Mesenchymal stem cell (in vitro differentiated cells and primary cell): ENCODE data around the gene CA10.

Experiments
- DNase-seq: peaks from one replicate; pipeline ENCODE4 v3.0.0-alpha.2; 2013
- H2AFZ ChIP-seq: one replicate; pipeline ENCODE4 v1.6.1; 2013; ENCODE audit warnings: low read depth, mild to moderate bottlenecking, control low read depth, inconsistent platforms, low read length, moderate library complexity
- H2AK5ac ChIP-seq: 2 replicates; pipeline ENCODE4 v1.6.1; 2013; ENCODE audit warnings: low read length, moderate library complexity, mild to moderate bottlenecking, inconsistent platforms; ENCODE audit not compliant: severe bottlenecking
- H2BK120ac ChIP-seq: one replicate; pipeline ENCODE4 v1.6.1; 2013; ENCODE audit warnings: low read depth, mild to moderate bottlenecking, inconsistent platforms, low read length, moderate library complexity
- H2BK12ac ChIP-seq, 2 experiments: one replicate each; pipeline ENCODE4 v1.6.1; 2013; ENCODE audit warnings: inconsistent platforms in 2 of 2, low read length in 2 of 2, mild to moderate bottlenecking in 2 of 2, moderate library complexity in 2 of 2, control low read depth in 1 of 2
- H2BK15ac ChIP-seq: one replicate; pipeline ENCODE4 v1.6.1; 2013; ENCODE audit warnings: mild to moderate bottlenecking, low read depth, inconsistent platforms; ENCODE audit not compliant: poor library complexity, severe bottlenecking
- H2BK5ac ChIP-seq: 2 replicates; pipeline ENCODE4 v1.6.1; 2013; ENCODE audit warnings: low read depth, mild to moderate bottlenecking, low read length, control low read depth, inconsistent platforms; ENCODE audit not compliant: poor library complexity, severe bottlenecking
- H3K14ac ChIP-seq, 2 experiments: one replicate each; pipeline ENCODE4 v1.6.1; 2013; ENCODE audit warnings: inconsistent platforms in 2 of 2, low read length in 2 of 2, control low read depth in 1 of 2, mild to moderate bottlenecking in 1 of 2, moderate library complexity in 1 of 2
- H3K18ac ChIP-seq, 2 experiments: one replicate each; pipeline ENCODE4 v1.6.1; 2013; ENCODE audit warnings: inconsistent platforms in 2 of 2, low read length in 2 of 2, control low read depth in 1 of 2, low read depth in 1 of 2, mild to moderate bottlenecking in 1 of 2
- H3K23ac ChIP-seq, 2 experiments: one replicate each; pipeline ENCODE4 v1.6.1; 2013; ENCODE audit warnings: inconsistent platforms in 2 of 2, low read length in 2 of 2, mild to moderate bottlenecking in 2 of 2, moderate library complexity in 2 of 2, control low read depth in 1 of 2
- H3K27ac ChIP-seq: 2 replicates; pipeline ENCODE4 v1.5.1; 2013; ENCODE audit warnings: mild to moderate bottlenecking, moderate library complexity, low read length, control low read depth, inconsistent platforms; ENCODE audit not compliant: poor library complexity, severe bottlenecking
- H3K27me3 ChIP-seq, 2 experiments: 2 replicates each; pipeline versions ENCODE4 v1.6.1 to v1.7.0; 2013; ENCODE audit warnings: low read length in 2 of 2, mild to moderate bottlenecking in 2 of 2, moderate library complexity in 2 of 2, control low read depth in 1 of 2, inconsistent platforms in 1 of 2; ENCODE audit not compliant: control insufficient read depth in 1 of 2, insufficient read depth in 1 of 2
- H3K36me3 ChIP-seq, 2 experiments: 2 replicates each; pipeline versions ENCODE4 v1.6.1 to v1.7.0; 2013; ENCODE audit warnings: low read length in 2 of 2, control low read depth in 1 of 2, inconsistent platforms in 1 of 2, low read depth in 1 of 2, mild to moderate bottlenecking in 1 of 2; ENCODE audit not compliant: insufficient read depth in 2 of 2, control insufficient read depth in 1 of 2
- H3K4ac ChIP-seq, 2 experiments: one replicate each; pipeline ENCODE4 v1.6.1; 2013; ENCODE audit warnings: inconsistent platforms in 2 of 2, low read length in 2 of 2, mild to moderate bottlenecking in 2 of 2, moderate library complexity in 2 of 2, control low read depth in 1 of 2, low read depth in 1 of 2
- H3K4me1 ChIP-seq: 2 replicates; pipeline ENCODE4 v1.6.1; 2013; ENCODE audit warnings: low read depth, low read length, control low read depth; ENCODE audit not compliant: control insufficient read depth, insufficient read depth
- H3K4me2 ChIP-seq: 2 replicates; pipeline ENCODE4 v1.6.1; 2013; ENCODE audit warnings: low read length, mild to moderate bottlenecking, inconsistent platforms; ENCODE audit not compliant: poor library complexity, severe bottlenecking
- H3K4me3 ChIP-seq, 2 experiments: 2 replicates each; pipeline versions ENCODE4 v1.5.1 to v1.7.0; 2013; ENCODE audit warnings: low read length in 2 of 2, mild to moderate bottlenecking in 2 of 2, control low read depth in 1 of 2, low read depth in 1 of 2; ENCODE audit not compliant: insufficient read depth in 1 of 2
- H3K79me1 ChIP-seq: replicated peaks from 2 replicates; pipeline ENCODE4 v1.6.1; 2013; ENCODE audit warnings: mild to moderate bottlenecking, control low read depth, low read length, inconsistent platforms; ENCODE audit not compliant: poor library complexity, severe bottlenecking
- H3K9ac ChIP-seq: 2 replicates; pipeline ENCODE4 v1.7.0; 2013; ENCODE audit warnings: mild to moderate bottlenecking, low read length, moderate library complexity
- H3K9me3 ChIP-seq: 2 replicates; pipeline ENCODE4 v1.7.0; 2013; ENCODE audit warnings: mild to moderate bottlenecking, low read length; ENCODE audit not compliant: control insufficient read depth
- H4K8ac ChIP-seq: one replicate; pipeline ENCODE4 v1.6.1; 2013; ENCODE audit warnings: inconsistent platforms, mild to moderate bottlenecking, low read length, moderate library complexity
- H4K91ac ChIP-seq: one replicate; pipeline ENCODE4 v1.6.1; 2013; ENCODE audit warnings: mild to moderate bottlenecking, low read length, inconsistent platforms
- WGBS: methylation state at CpG from one replicate; pipeline ENCODE4 v1.1.7; 2013; ENCODE audit warnings: mixed read lengths; 5-methylcytosine and 5-hydroxymethylcytosine counted together

The CA10 gene

DNA sequence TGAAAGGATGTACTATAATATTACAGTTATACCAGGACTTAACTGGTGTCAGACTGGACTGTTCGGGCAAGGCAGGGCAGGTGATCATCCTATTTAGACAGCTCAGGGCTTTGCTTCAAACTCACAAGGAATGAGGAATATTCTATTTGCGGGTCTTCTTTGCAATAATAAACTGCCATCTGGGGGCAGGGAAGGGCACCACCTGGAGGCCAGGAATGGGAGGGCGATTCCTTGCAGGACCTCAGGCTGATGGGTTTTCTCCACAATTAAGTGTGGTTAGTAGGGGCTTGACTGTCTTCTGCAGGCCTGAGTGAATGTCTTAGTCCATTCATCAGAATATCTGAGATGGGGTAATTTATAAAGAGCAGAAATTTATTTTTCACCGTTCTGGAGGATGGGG lies 424.1 kb downstream of the CA10 start:
- H3K18ac ChIP-seq: no peak overlapping the region
- no peak overlapping the region for H2AK5ac ChIP-seq
- H2BK15ac ChIP-seq: no peak overlapping the region
- H3K27me3 ChIP-seq: no peaks in the 10 kb centered on the region
- no peak overlapping the region for H3K27ac ChIP-seq
- H2AFZ ChIP-seq: no peak overlapping the region
- no peak overlapping the region for H3K4ac ChIP-seq
- H3K4me3 ChIP-seq: no peak overlapping the region
- no peak overlapping the region for H2BK120ac ChIP-seq
- DNase-seq: no peak
- H3K4me2 ChIP-seq: no peak overlapping the region
- no peak overlapping the region for H4K91ac ChIP-seq
- no peak overlapping the region for H4K8ac ChIP-seq
- no peak overlapping the region for H2BK5ac ChIP-seq
- H3K4me1 ChIP-seq: no peaks in the 10 kb centered on the region
- no peak overlapping the region for H3K9ac ChIP-seq
- no peaks in the 10 kb centered on the region for H3K79me1 ChIP-seq
- WGBS: 56% methylated on average over 4 of the region's 4 CpGs
- no peak overlapping the region for H3K23ac ChIP-seq
- no peaks in the 10 kb centered on the region for H3K36me3 ChIP-seq
- peaks cover 3% of the 10 kb centered on the region for H3K9me3 ChIP-seq
- H3K14ac ChIP-seq: no peak overlapping the region
- H2BK12ac ChIP-seq: no peak overlapping the region

DNA sequence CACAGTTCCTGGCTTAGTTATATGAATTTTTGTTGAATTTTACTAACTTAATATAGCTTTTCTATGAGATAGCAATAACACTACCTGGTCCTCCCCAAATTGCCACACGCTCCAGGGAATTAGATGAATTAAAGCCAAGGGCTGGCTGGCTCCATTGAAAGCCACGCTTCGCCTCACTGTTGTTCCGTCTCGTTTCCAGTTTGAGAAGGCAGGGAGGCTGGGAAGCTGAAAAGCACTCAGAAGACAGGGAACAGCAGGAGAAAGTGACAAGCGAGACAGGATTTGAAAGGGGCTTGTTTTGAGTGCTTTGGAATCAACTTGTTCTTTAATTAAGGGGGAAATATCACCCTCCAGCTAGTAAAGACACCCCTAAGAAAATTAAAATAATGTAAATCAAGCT lies 425.3 kb downstream of the CA10 start:
- H3K27me3 ChIP-seq: peaks cover 0 to 2% of the 10 kb centered on the region in 2 experiments
- H2AK5ac ChIP-seq: no peak overlapping the region
- no peak overlapping the region for H2AFZ ChIP-seq
- H3K36me3 ChIP-seq: no peaks in the 10 kb centered on the region
- H3K4me1 ChIP-seq: no peaks in the 10 kb centered on the region
- H4K8ac ChIP-seq: no peak overlapping the region
- no peak overlapping the region for H3K9ac ChIP-seq
- no peak overlapping the region for H3K4me3 ChIP-seq
- no peak overlapping the region for H3K27ac ChIP-seq
- H2BK5ac ChIP-seq: no peak overlapping the region
- H3K14ac ChIP-seq: no peak overlapping the region
- 80% methylated on average over 5 of the region's 6 CpGs for WGBS
- H4K91ac ChIP-seq: no peak overlapping the region
- no peak overlapping the region for H3K18ac ChIP-seq
- H3K4me2 ChIP-seq: no peak overlapping the region
- peaks cover 3% of the 10 kb centered on the region for H3K9me3 ChIP-seq
- H3K4ac ChIP-seq: no peak overlapping the region
- H2BK12ac ChIP-seq: no peak overlapping the region
- H2BK120ac ChIP-seq: no peak overlapping the region
- H3K79me1 ChIP-seq: no peaks in the 10 kb centered on the region
- H2BK15ac ChIP-seq: no peak overlapping the region
- no peak overlapping the region for H3K23ac ChIP-seq
- no peak for DNase-seq

DNA sequence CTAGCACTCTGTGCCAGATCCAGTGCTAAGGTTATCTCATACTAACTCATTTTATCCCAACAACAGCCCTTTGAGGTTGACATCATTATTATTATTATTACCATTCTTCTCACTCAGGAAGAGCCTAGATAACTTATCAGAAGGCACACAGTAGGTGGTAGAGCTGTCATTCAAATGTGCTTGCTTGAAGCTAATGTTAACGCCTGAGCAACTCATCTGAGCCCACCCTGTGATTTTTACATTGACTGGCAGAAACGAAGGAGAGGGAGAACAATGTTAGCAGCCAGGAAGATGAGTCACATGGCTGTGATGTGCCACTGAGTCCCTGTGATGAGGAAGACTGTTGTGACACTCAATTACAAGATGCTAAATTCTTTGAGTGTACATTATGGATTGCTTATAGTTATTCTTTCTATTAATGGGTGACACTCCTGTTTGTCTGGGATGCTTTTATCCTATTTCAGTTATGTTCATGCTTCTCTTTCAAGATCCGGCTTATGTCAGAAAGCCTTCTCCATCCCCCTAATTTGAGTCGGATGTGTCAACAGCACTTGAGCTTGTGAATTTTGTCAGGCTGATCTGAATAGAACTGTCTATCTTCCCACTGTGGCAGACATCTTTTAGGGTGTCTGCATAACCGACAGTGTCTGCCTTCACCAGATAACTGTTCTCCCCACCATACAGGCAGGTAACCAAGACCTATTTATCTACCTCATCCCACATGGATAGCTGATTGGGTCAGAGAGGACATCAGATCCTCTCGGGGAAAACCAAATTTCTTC lies 426.4 kb downstream of the CA10 start:
- no peak overlapping the region for H2AK5ac ChIP-seq
- peaks cover 3% of the 10 kb centered on the region for H3K9me3 ChIP-seq
- H3K4me1 ChIP-seq: no peaks in the 10 kb centered on the region
- H3K4ac ChIP-seq: no peak overlapping the region
- H3K27ac ChIP-seq: no peak overlapping the region
- no peak overlapping the region for H2AFZ ChIP-seq
- no peak for DNase-seq
- no peaks in the 10 kb centered on the region for H3K79me1 ChIP-seq
- no peak overlapping the region for H3K18ac ChIP-seq
- H4K8ac ChIP-seq: no peak overlapping the region
- H3K9ac ChIP-seq: no peak overlapping the region
- H2BK5ac ChIP-seq: no peak overlapping the region
- H2BK12ac ChIP-seq: no peak overlapping the region
- H4K91ac ChIP-seq: no peak overlapping the region
- peaks cover 0 to 3% of the 10 kb centered on the region in 2 experiments for H3K27me3 ChIP-seq
- no peak overlapping the region for H2BK120ac ChIP-seq
- no peak overlapping the region for H3K14ac ChIP-seq
- no peak overlapping the region for H3K4me3 ChIP-seq
- H2BK15ac ChIP-seq: no peak overlapping the region
- no peaks in the 10 kb centered on the region for H3K36me3 ChIP-seq
- 42% methylated on average over 5 of the region's 6 CpGs for WGBS
- H3K23ac ChIP-seq: no peak overlapping the region
- H3K4me2 ChIP-seq: no peak overlapping the region

DNA sequence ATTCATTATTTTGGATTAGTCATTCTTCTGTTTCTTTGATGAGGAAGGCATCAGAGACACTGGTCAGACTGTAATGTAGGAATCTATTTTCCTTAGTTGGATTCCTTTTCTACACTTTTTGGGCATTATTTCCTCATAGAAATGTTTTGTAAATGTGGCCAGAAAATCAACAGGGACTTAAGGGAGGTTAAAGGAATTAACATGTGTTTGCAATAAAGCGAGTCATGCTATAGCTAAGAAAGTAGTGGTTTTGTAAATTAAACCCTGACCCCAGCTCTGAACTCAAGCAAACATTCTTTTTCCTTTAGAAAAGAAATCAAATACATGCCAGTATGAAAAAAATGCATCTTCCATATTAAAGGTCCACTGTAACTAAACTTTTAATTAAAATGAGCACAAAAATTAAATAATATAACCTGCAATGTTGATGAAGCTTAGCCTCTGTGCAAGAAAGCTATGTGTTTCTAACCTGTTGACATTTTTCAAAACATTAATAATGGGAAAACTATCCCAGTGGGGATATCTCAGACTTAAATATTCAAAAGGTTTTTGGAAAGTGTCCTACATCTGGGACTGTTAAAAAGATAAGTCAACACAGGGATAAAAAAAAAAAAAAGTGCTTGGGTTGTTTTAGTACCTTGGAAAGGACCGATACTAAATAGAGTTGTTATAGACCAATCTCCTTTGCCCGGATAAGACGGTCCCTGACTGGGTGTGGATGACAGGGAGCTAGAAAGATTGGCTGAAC lies 428.0 kb downstream of the CA10 start:
- DNase-seq: no peak
- Histone ChIP-seq H3K18ac (no peak overlapping the region), H3K9me3 (peaks cover 3% of the 10 kb centered on the region), H3K14ac (no peak overlapping the region), H3K79me1 (no peaks in the 10 kb centered on the region), H3K9ac (no peak overlapping the region), H3K23ac (no peak overlapping the region), H3K4me3 (no peak overlapping the region), H4K8ac (no peak overlapping the region), H2BK12ac (no peak overlapping the region), H3K27ac (no peak overlapping the region), H2BK15ac (no peak overlapping the region), H4K91ac (no peak overlapping the region), H3K36me3 (no peaks in the 10 kb centered on the region), H3K27me3 (peaks cover 0 to 3% of the 10 kb centered on the region in 2 experiments), H2AK5ac (no peak overlapping the region), H2AFZ (no peak overlapping the region), H2BK120ac (no peak overlapping the region), H3K4me1 (no peaks in the 10 kb centered on the region), H3K4me2 (no peak overlapping the region), H2BK5ac (no peak overlapping the region), H3K4ac (no peak overlapping the region)
- whole genome bisulfite sequencing: 78% methylated on average over 4 of the region's 4 CpGs
